ENCODE data around the gene TMEM184B. TPM values are rescaled to one million over a fixed set of nuclear protein-coding genes. Genes with fewer than 3 reads are reported as not detected.

The TMEM184B gene
- total and polyA plus RNA-seq, 2 of the 8 experiments (the other 6 are each of a cell fraction or from before 2014, with no cell fraction given): 41.6 to 81.0 TPM

DNA sequence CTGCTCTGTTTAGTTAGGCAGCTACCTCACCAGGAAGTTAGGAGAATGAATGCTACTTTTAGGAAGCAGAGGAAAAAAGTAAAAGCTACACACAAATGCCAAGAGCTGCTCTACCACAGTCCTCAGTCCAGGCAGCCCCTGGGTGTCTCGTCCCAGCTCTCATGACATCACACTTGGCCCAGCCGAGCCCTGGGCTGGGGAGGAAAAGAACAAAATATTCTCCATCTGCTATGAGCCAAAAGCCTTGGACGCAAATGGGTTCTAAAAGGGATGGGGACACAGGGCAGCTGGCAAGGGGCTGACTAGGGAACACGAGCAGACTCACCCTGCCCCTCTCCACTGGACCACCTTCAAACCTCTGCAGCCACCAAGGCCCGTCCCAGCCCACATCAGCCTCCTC is 26.1 kb downstream of the TMEM184B start:
- Histone ChIP-seq H3K79me2 (ENCODE audit: control insufficient read depth in 1 of 2, insufficient read depth in 2 of 2, low read length in 2 of 2) (peaks cover 3 to 29% of the 10 kb centered on the region in 2 experiments; a peak in 2 of 4 replicates), H3K14ac (ENCODE audit: insufficient read length) (no peak overlapping the region), H3K18ac (ENCODE audit: extremely low read depth, low read length) (no peak overlapping the region), H3K23ac (ENCODE audit: insufficient read length) (no peak overlapping the region), H3K56ac (replicated peaks; ENCODE audit: insufficient read length, low read depth, low read length) (no peak overlapping the region), H2BK5ac (ENCODE audit: low read depth, low read length) (no peak overlapping the region), H2BK20ac (ENCODE audit: low read length) (no peak overlapping the region), H3K27me3 (replicated peaks in 1 of 4; ENCODE audit: control insufficient read depth in 3 of 4, extremely low read depth in 1 of 4, insufficient read depth in 3 of 4, low read length in 3 of 4) (no peaks in the 10 kb centered on the region), H2AFZ (ENCODE audit: low read length) (no peak overlapping the region), H3K27ac (ENCODE audit: low read depth, low read length) (no peak overlapping the region), H2BK12ac (ENCODE audit: low read depth, low read length) (no peak overlapping the region), H3K9me3 (ENCODE audit: insufficient read depth in 2 of 2, low read depth in 1 of 2, low read length in 1 of 2) (no peaks in the 10 kb centered on the region), H3K79me1 (ENCODE audit: low read depth, low read length) (peaks cover 9% of the 10 kb centered on the region), H3K4ac (replicated peaks; ENCODE audit: insufficient read length, low read depth, low read length) (no peak overlapping the region), H2BK120ac (replicated peaks; ENCODE audit: low read depth, low read length) (no peak overlapping the region), H4K8ac (ENCODE audit: extremely low read depth, insufficient read depth, low read length) (no peak overlapping the region), H2AK5ac (ENCODE audit: low read depth, low read length) (no peak overlapping the region), H3K23me2 (ENCODE audit: low read depth, low read length) (no peaks in the 10 kb centered on the region), H2BK15ac (ENCODE audit: low read length) (no peak overlapping the region), H4K91ac (replicated peaks; ENCODE audit: insufficient read length, low read length) (no peak overlapping the region), H3K4me2 (ENCODE audit: insufficient read depth in 1 of 2, low read depth in 2 of 2, low read length in 2 of 2) (no peak overlapping the region), H4K5ac (ENCODE audit: insufficient read length, low read depth, low read length) (no peak overlapping the region), H3K36me3 (ENCODE audit: control insufficient read depth in 2 of 4, insufficient read depth in 4 of 4, low read length in 3 of 4) (peaks cover 7 to 15% (median 13%) of the 10 kb centered on the region in 4 experiments), H4K20me1 (replicated peaks in 1 of 2; ENCODE audit: control insufficient read depth in 1 of 2, insufficient read depth in 2 of 2, low read length in 2 of 2) (peaks cover 4 to 17% of the 10 kb centered on the region in 2 experiments), H3K9ac (replicated peaks in 1 of 4; ENCODE audit: extremely low read depth in 1 of 4, low read depth in 3 of 4, low read length in 3 of 4) (no peak overlapping the region), H3K4me1 (replicated peaks in 1 of 4; ENCODE audit: control insufficient read depth in 3 of 4, insufficient read depth in 4 of 4, low read length in 3 of 4) (peaks cover 0 to 3% (median 0%) of the 10 kb centered on the region in 4 experiments; a peak in 2 of 7 replicates), H3K4me3 (ENCODE audit: extremely low read depth in 1 of 4, insufficient read depth in 2 of 4, low read depth in 3 of 4, low read length in 4 of 4) (no peak overlapping the region)
- FAIRE-seq (no peak), DNase-seq (ENCODE audit: low read depth in 1 of 2, low spot score in 2 of 2) (no peak)
- WGBS, 2 experiments (ENCODE audit: extremely low coverage in 1 of 2, insufficient coverage in 1 of 2, insufficient read length in 1 of 2, insufficient replicate concordance in 2 of 2, low coverage in 1 of 2, low lambda C conversion rate in 2 of 2, missing lambda C conversion rate in 1 of 2): 82% methylated on average over 5 of the region's 5 CpGs; no CpG with 5 or more reads in 1 of the 2 experiments
- CTCF ChIA-PET (ENCODE audit: partially characterized antibody): interaction anchor here (0.6 kb wide), 2 partner anchors 176 to 278 kb away, joined by 3 to 4 read pairs; no protein-coding TSS in a partner anchor
- no peak for TF ChIP-seq POLR2AphosphoS5 (IDR thresholded peaks at IDR 0.05; ENCODE audit: low read depth, low read length)
- no peak for TF ChIP-seq FOSL1 (IDR thresholded peaks at IDR 0.05; ENCODE audit: insufficient read depth, low read depth, low read length)
- no peak for TF ChIP-seq NANOG (IDR thresholded peaks at IDR 0.05; ENCODE audit: insufficient read depth, low read depth, low read length, poor library complexity, severe bottlenecking)
- no peak for TF ChIP-seq GABPA (IDR thresholded peaks at IDR 0.05; ENCODE audit: borderline replicate concordance, insufficient read depth, low read length)
- no peak for TF ChIP-seq CTBP2 (IDR thresholded peaks at IDR 0.05; ENCODE audit: borderline replicate concordance, insufficient read depth, insufficient read length, low read length)
- TF ChIP-seq KDM5A (IDR thresholded peaks at IDR 0.05; ENCODE audit: low read length): no peak
- no peak for TF ChIP-seq POU5F1 (IDR thresholded peaks at IDR 0.05; ENCODE audit: low read depth, low read length)
- TF ChIP-seq BACH1 (IDR thresholded peaks at IDR 0.05; ENCODE audit: low read length): no peak
- TF ChIP-seq RAD21 (IDR thresholded peaks at IDR 0.05 in 1 of 2, conservative IDR thresholded peaks at IDR 0.05 in 1 of 2; ENCODE audit: low read depth in 2 of 2, low read length in 2 of 2): no peak
- TF ChIP-seq TEAD4 (IDR thresholded peaks at IDR 0.05; ENCODE audit: low read depth, low read length): no peak
- POLR2A ChIA-PET (ENCODE audit: partially characterized antibody): interaction anchor here (1.5 kb wide), 1 partner anchor 18 kb away, joined by 5 read pairs; no protein-coding TSS in a partner anchor
